Transverse colon (tissue), 4 donors: Measurements from ENCODE around the gene CHD2. TPM values are rescaled to one million over a fixed set of nuclear protein-coding genes. Genes with fewer than 3 reads are reported as not detected.
A peak's percentile ranks its signal among the peaks of the same experiment; 100 is the strongest.

Experiments
- DNase-seq: peaks from one replicate; pipeline ENCODE4 v3.0.0-alpha.2; 2019
- H3K27ac ChIP-seq, 4 donors: fragments of 200-600 bp; sonication (generic); 2 replicates each; pipeline ENCODE4 v1.5.1; 2016 to 2018; ENCODE audit warnings: inconsistent platforms in 4 of 4
- H3K27me3 ChIP-seq: fragments of 200-600 bp; sonication (generic); 2 replicates; pipeline ENCODE4 v1.5.1; 2017; ENCODE audit warnings: inconsistent platforms
- H3K36me3 ChIP-seq, 4 donors: fragments of 200-600 bp; sonication (generic); 2 replicates each; pipeline ENCODE4 v1.5.1; 2017 to 2019; ENCODE audit warnings: inconsistent platforms in 4 of 4
- H3K4me1 ChIP-seq, 4 donors: fragments of 200-600 bp; sonication (generic); 2 replicates each; pipeline ENCODE4 v1.5.1; 2017 to 2020; ENCODE audit warnings: inconsistent platforms in 4 of 4
- H3K4me3 ChIP-seq, 4 donors: fragments of 200-600 bp; sonication (generic); 1 replicate in 1 of 4; 2 replicates in 3 of 4; pipeline versions ENCODE4 v1.5.1 to v1.6.1; 2017 to 2019; ENCODE audit warnings: inconsistent platforms in 4 of 4
- H3K9me3 ChIP-seq, 2 donors: fragments of 200-600 bp; sonication (generic); 2 replicates each; pipeline ENCODE4 v1.5.1; 2017 to 2019; ENCODE audit warnings: inconsistent platforms in 2 of 2
- CTCF ChIP-seq, 5 experiments: fragments of 200-600 bp in 3 of 5; fragments of 450-650 bp in 2 of 5; sonication (generic) in 3 of 5; IDR thresholded peaks; 1 replicate in 2 of 5; 2 replicates in 3 of 5; pipeline ENCODE4 v1.5.1; 2016 to 2017; ENCODE audit warnings: antibody characterized with exemption in 5 of 5, inconsistent platforms in 3 of 5, mild to moderate bottlenecking in 2 of 5, moderate library complexity in 1 of 5
- EP300 ChIP-seq: sonication (generic); formaldehyde crosslinking; IDR thresholded peaks from one replicate; pipeline ENCODE4 v1.6.1; 2017; ENCODE audit warnings: antibody characterized with exemption, low read depth
- POLR2A ChIP-seq: fragments of 450-650 bp; IDR thresholded peaks from one replicate; pipeline ENCODE4 v1.6.1; 2016; ENCODE audit warnings: antibody characterized with exemption, mild to moderate bottlenecking, moderate library complexity
- POLR2AphosphoS5 ChIP-seq, 3 donors: sonication (generic); formaldehyde crosslinking; IDR thresholded peaks; one replicate each; pipeline ENCODE4 v1.6.1; 2016; ENCODE audit warnings: antibody characterized with exemption in 3 of 3
- whole genome bisulfite sequencing, 2 donors: methylation state at CpG; one replicate each; pipeline ENCODE4 v1.1.5; 2018; ENCODE audit warnings: low coverage in 1 of 2; 5-methylcytosine and 5-hydroxymethylcytosine counted together
- in situ Hi-C, 4 donors: fragments of 200-750 bp; cut with MboI; loops; one replicate each; pipeline versions ENCODE4 v1.15.0 to v1.15.1; 2017; ENCODE audit warnings: low sequenced_read_pairs in 3 of 4, low pct_ligation_motif_present in 1 of 4, low pct_unique_long_range_greater_than_20kb in 1 of 4
- intact Hi-C: fragments of 100-400 bp; cut with DNase I; formaldehyde crosslinking; loops from one replicate; pipeline ENCODE4 v1.15.1; 2023; ENCODE audit warnings: low total_unique reads
- total RNA-seq, 4 donors: library from RNA; depleted of rRNA; stranded (reverse); fragments of >200 nt; gene quantifications; one replicate each; pipeline ENCODE4 v1.1.0, GENCODE V29; 2016

The CHD2 gene
- total RNA-seq, 4 donors from 2014 or later: 90.5 to 190 (median 138) TPM

- Histone ChIP-seq H3K27me3 (no peaks in the 10 kb centered on the region), H3K4me1 (no peaks in the 10 kb centered on the region), H3K9me3 (no peaks in the 10 kb centered on the region), H3K4me3 (no peak overlapping the region), H3K27ac (no peak overlapping the region), H3K36me3 (peaks cover 0 to 81% (median 39%) of the 10 kb centered on the region in 4 donors)
- no peak for DNase-seq
- TF ChIP-seq POLR2AphosphoS5 (IDR thresholded peaks at IDR 0.05): no peak
- no peak for TF ChIP-seq CTCF (IDR thresholded peaks at IDR 0.05)
- TF ChIP-seq POLR2A: no peak
- no peak for TF ChIP-seq EP300
- intact Hi-C loops: no loop called here
- WGBS, 2 donors: 88 to 96% methylated on average over 1 of the region's 1 CpG
- in situ Hi-C loops: no loop called here
Measured at GRCh38 chr15:92962914-92963313, 62.8 kb downstream of the CHD2 start.

GRCh38 chr15:92963794-92964193, 63.7 kb downstream of the CHD2 start:
- Histone ChIP-seq H3K4me1 (peaks cover 0 to 7% (median 0%) of the 10 kb centered on the region in 4 donors), H3K36me3 (peaks cover 0 to 85% (median 35%) of the 10 kb centered on the region in 4 donors), H3K9me3 (no peaks in the 10 kb centered on the region), H3K27me3 (no peaks in the 10 kb centered on the region), H3K27ac (no peak overlapping the region), H3K4me3 (no peak overlapping the region)
- DNase-seq: no peak
- no peak for TF ChIP-seq POLR2A
- TF ChIP-seq CTCF (IDR thresholded peaks at IDR 0.05): no peak
- no peak for TF ChIP-seq POLR2AphosphoS5 (IDR thresholded peaks at IDR 0.05)
- TF ChIP-seq EP300: no peak
- 92 to 100% methylated on average over 2 of the region's 2 CpGs for WGBS, 2 donors
- intact Hi-C loops (no loop called here), in situ Hi-C loops (no loop called here)

GRCh38 chr15:92968926-92969651, 69.0 kb downstream of the CHD2 start:
- intact Hi-C loops (no loop called here), in situ Hi-C loops (no loop called here)
- Histone ChIP-seq H3K27me3 (no peaks in the 10 kb centered on the region), H3K9me3 (no peaks in the 10 kb centered on the region), H3K36me3 (peaks cover 0 to 76% (median 28%) of the 10 kb centered on the region in 4 donors), H3K4me1 (peaks cover 0 to 9% (median 1%) of the 10 kb centered on the region in 4 donors), H3K4me3 (no peak overlapping the region), H3K27ac (peak overlapping the region; percentile 16 to 60 (median 23))
- TF ChIP-seq CTCF (IDR thresholded peaks at IDR 0.05) (peak in 1 of 5 experiments; percentile 7), EP300 (no peak), POLR2AphosphoS5 (IDR thresholded peaks at IDR 0.05) (no peak)
- 99 to 100% methylated on average over 1 to 5 of the region's 5 CpGs for WGBS, 2 donors
- no peak for DNase-seq

GRCh38 chr15:92970656-92971055, 70.5 kb downstream of the CHD2 start:
- no peak for DNase-seq
- intact Hi-C loops (no loop called here), in situ Hi-C loops (no loop called here)
- Histone ChIP-seq H3K4me1 (peaks cover 0 to 9% (median 1%) of the 10 kb centered on the region in 4 donors), H3K4me3 (no peak overlapping the region), H3K27me3 (no peaks in the 10 kb centered on the region), H3K9me3 (no peaks in the 10 kb centered on the region), H3K27ac (peak overlapping the region in 1 of 4 donors; percentile 15), H3K36me3 (peaks cover 0 to 81% (median 30%) of the 10 kb centered on the region in 4 donors)
- TF ChIP-seq CTCF (IDR thresholded peaks at IDR 0.05): no peak
- 96 to 100% methylated on average over 1 of the region's 1 CpG for WGBS, 2 donors
